Neural cell (in vitro differentiated cells): ENCODE measurements around the gene DBH. TPM values are rescaled to one million over a fixed set of nuclear protein-coding genes. Genes with fewer than 3 reads are reported as not detected.

Source experiments
- H2AFZ ChIP-seq: fragments of 200-600, 300-800 bp; sonication (generic), shearing (Covaris generic); 2 replicates; pipeline ENCODE4 v1.6.0; 2014; ENCODE audit warnings: low read depth, mild to moderate bottlenecking, antibody characterized with exemption, low read length, moderate library complexity
- H3F3A ChIP-seq: fragments of 200-600 bp; shearing (Covaris generic); 2 replicates; pipeline ENCODE4 v1.6.1; 2016; ENCODE audit warnings: mild to moderate bottlenecking, moderate library complexity, mixed read lengths, antibody characterized with exemption, low read length; ENCODE audit not compliant: insufficient read depth, poor library complexity, severe bottlenecking
- H3K27ac ChIP-seq: fragments of 200-600, 300-800 bp; sonication (generic), shearing (Covaris generic); 2 replicates; pipeline ENCODE4 v1.5.1; 2014; ENCODE audit warnings: mild to moderate bottlenecking, low read length, moderate library complexity
- H3K27me3 ChIP-seq: fragments of 300-800, 200-600 bp; sonication (generic), shearing (Covaris generic); 2 replicates; pipeline ENCODE4 v1.6.0; 2014; ENCODE audit warnings: mild to moderate bottlenecking, low read depth, low read length, moderate library complexity; ENCODE audit not compliant: insufficient read depth
- H3K36me3 ChIP-seq: fragments of 300-800, 200-600 bp; sonication (generic), shearing (Covaris generic); 2 replicates; pipeline ENCODE4 v1.5.1; 2014; ENCODE audit warnings: mild to moderate bottlenecking, antibody characterized with exemption, low read length, moderate library complexity; ENCODE audit not compliant: insufficient read depth
- H3K4me2 ChIP-seq: fragments of 300-800, 200-600 bp; sonication (generic), shearing (Covaris generic); 2 replicates; pipeline ENCODE4 v1.6.0; 2014; ENCODE audit warnings: mild to moderate bottlenecking, low read length
- H3K4me3 ChIP-seq: fragments of 300-800, 200-600 bp; sonication (generic), shearing (Covaris generic); 2 replicates; pipeline ENCODE4 v1.5.1; 2014; ENCODE audit warnings: mild to moderate bottlenecking, low read length, moderate library complexity
- H3K79me2 ChIP-seq: fragments of 200-600 bp; shearing (Covaris generic); replicated peaks from 2 replicates; pipeline ENCODE4 v1.6.0; 2014; ENCODE audit warnings: mild to moderate bottlenecking, low read length, moderate library complexity; ENCODE audit not compliant: insufficient read depth
- H3K9ac ChIP-seq: fragments of 300-800, 200-600 bp; sonication (generic), shearing (Covaris generic); 2 replicates; pipeline ENCODE4 v1.6.1; 2016; ENCODE audit warnings: mild to moderate bottlenecking, low read length, mixed read lengths
- H3K9me2 ChIP-seq: fragments of 200-600 bp; shearing (Covaris generic); 2 replicates; pipeline ENCODE4 v1.6.1; 2016; ENCODE audit warnings: mild to moderate bottlenecking, low read length, mixed read lengths; ENCODE audit not compliant: insufficient read depth
- H3K9me3 ChIP-seq: fragments of 200-600, 300-800 bp; sonication (generic), shearing (Covaris generic); 2 replicates; pipeline ENCODE4 v1.6.1; 2016; ENCODE audit warnings: mild to moderate bottlenecking, mixed run types, low read length, moderate library complexity, mixed read lengths
- H4K20me1 ChIP-seq: fragments of 200-600 bp; shearing (Covaris generic); 2 replicates; pipeline ENCODE4 v1.6.1; 2016; ENCODE audit warnings: mild to moderate bottlenecking, mixed run types; ENCODE audit not compliant: insufficient read depth
- CTCF ChIP-seq: fragments of 450-650 bp; IDR thresholded peaks from 2 replicates; pipeline ENCODE4 v1.5.1; 2014; ENCODE audit warnings: antibody characterized with exemption, mild to moderate bottlenecking, moderate library complexity; ENCODE audit not compliant: poor library complexity, severe bottlenecking
- EP300 ChIP-seq: fragments of 450-650 bp; conservative IDR thresholded peaks from 2 replicates; pipeline ENCODE4 v1.6.1; 2014; ENCODE audit warnings: antibody characterized with exemption, mild to moderate bottlenecking, moderate library complexity; ENCODE audit not compliant: poor library complexity, severe bottlenecking
- EZH2 ChIP-seq: fragments of 200-600, 300-800 bp; shearing (Covaris generic), sonication (generic); IDR thresholded peaks from 2 replicates; pipeline ENCODE4 v1.6.1; 2014; ENCODE audit warnings: antibody characterized with exemption, low read length, borderline replicate concordance, mild to moderate bottlenecking; ENCODE audit not compliant: insufficient read depth, poor library complexity, severe bottlenecking
- MXI1 ChIP-seq: fragments of 450-650 bp; conservative IDR thresholded peaks from 2 replicates; pipeline ENCODE4 v1.6.1; 2014; ENCODE audit warnings: antibody characterized with exemption, mild to moderate bottlenecking; ENCODE audit not compliant: poor library complexity, severe bottlenecking
- POLR2AphosphoS5 ChIP-seq: IDR thresholded peaks from 2 replicates; pipeline ENCODE4 v1.6.1; 2012
- RAD21 ChIP-seq: fragments of 450-650 bp; conservative IDR thresholded peaks from 2 replicates; pipeline ENCODE4 v1.6.1; 2014; ENCODE audit warnings: antibody characterized with exemption, mild to moderate bottlenecking, moderate library complexity
- REST ChIP-seq: IDR thresholded peaks from 2 replicates; pipeline ENCODE4 v1.6.1; 2012; ENCODE audit warnings: borderline replicate concordance
- SMC3 ChIP-seq: fragments of 450-650 bp; conservative IDR thresholded peaks from 2 replicates; pipeline ENCODE4 v1.6.1; 2014; ENCODE audit warnings: antibody characterized with exemption, mild to moderate bottlenecking, moderate library complexity; ENCODE audit not compliant: poor library complexity
- TAF1 ChIP-seq: IDR thresholded peaks from 2 replicates; pipeline ENCODE4 v1.6.1; 2012; ENCODE audit warnings: low read depth
- polyA plus RNA-seq: library from polyadenylated mRNA; depleted of rRNA; stranded (reverse); fragments of >200 nt; gene quantifications from 2 replicates; pipeline ENCODE4 v1.2.3, GENCODE V29; 2014

Gene DBH
- polyA plus RNA-seq, 1 donor from 2014 or later: not detected

DNA sequence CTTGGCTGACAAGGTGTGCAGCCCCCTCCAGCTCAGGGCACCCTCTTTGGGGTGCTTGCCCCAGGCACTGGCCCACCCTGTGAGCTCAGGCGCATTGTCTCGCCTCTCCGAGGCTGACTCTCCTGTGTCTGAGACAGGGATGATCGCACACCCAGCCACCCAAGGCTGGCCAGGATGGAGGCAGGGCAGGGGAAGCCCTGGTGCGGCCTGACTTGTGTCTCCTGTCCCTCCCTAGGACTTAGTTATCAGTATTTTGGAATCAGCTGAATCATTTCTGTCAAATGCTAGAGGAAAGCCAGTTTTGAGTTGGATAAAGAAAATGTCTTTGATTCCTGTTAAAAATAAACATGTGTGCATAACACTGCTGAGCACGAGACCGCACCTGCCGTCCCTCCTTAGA lies 2.5 kb upstream of the DBH start:
- H3K4me3 ChIP-seq: no peak overlapping the region
- H3K9ac ChIP-seq: no peak overlapping the region
- no peaks in the 10 kb centered on the region for H3K9me2 ChIP-seq
- no peaks in the 10 kb centered on the region for H4K20me1 ChIP-seq
- H3K4me2 ChIP-seq: no peak overlapping the region
- TF ChIP-seq RAD21: no peak
- TF ChIP-seq EZH2: no peak
- TF ChIP-seq SMC3: no peak
- TF ChIP-seq EP300: no peak
- no peak for TF ChIP-seq TAF1
- TF ChIP-seq POLR2AphosphoS5: no peak
- TF ChIP-seq MXI1: no peak
- TF ChIP-seq CTCF: no peak
- no peak for TF ChIP-seq REST
- H3K27ac ChIP-seq: no peak overlapping the region
- no peaks in the 10 kb centered on the region for H3K9me3 ChIP-seq
- no peaks in the 10 kb centered on the region for H3K27me3 ChIP-seq
- H3K36me3 ChIP-seq: no peaks in the 10 kb centered on the region
- no peaks in the 10 kb centered on the region for H3K79me2 ChIP-seq
- no peaks in the 10 kb centered on the region for H3F3A ChIP-seq
- no peak overlapping the region for H2AFZ ChIP-seq

GRCh38 chr9:133634081-133634691 lies 2.0 kb upstream of the DBH start:
- H3K27ac ChIP-seq: no peak overlapping the region
- H3K9ac ChIP-seq: no peak overlapping the region

More at GRCh38 chr9:133634081-133634691, 2.0 kb upstream of the DBH start:
- no peaks in the 10 kb centered on the region for H4K20me1 ChIP-seq
- no peaks in the 10 kb centered on the region for H3K79me2 ChIP-seq
- H3K4me2 ChIP-seq: no peak overlapping the region
- H3K4me3 ChIP-seq: no peak overlapping the region
- H3K36me3 ChIP-seq: no peaks in the 10 kb centered on the region
- H3K9me3 ChIP-seq: no peaks in the 10 kb centered on the region
- H3K27me3 ChIP-seq: no peaks in the 10 kb centered on the region
- no peaks in the 10 kb centered on the region for H3K9me2 ChIP-seq
- no peaks in the 10 kb centered on the region for H3F3A ChIP-seq
- no peak overlapping the region for H2AFZ ChIP-seq
- TF ChIP-seq CTCF: no peak
- no peak for TF ChIP-seq POLR2AphosphoS5
- no peak for TF ChIP-seq TAF1
- no peak for TF ChIP-seq EP300
- TF ChIP-seq REST: no peak
- TF ChIP-seq EZH2: no peak
- no peak for TF ChIP-seq SMC3
- TF ChIP-seq RAD21: no peak
